Cortex of kidney (tissue), 1 donor: ENCODE measurements around the gene ELP4.
"Not testable (repeated sequence)": the region's sequence is repeated elsewhere in the genome, so short reads cannot be mapped to it uniquely, and the experiment has no call there.

ENCODE experiments used
- DNase-seq: peaks from one replicate; lab custom pipeline; 2025; lab: John Stamatoyannopoulos, UW

The ELP4 gene

GRCh38 chr11:31509429-31510345 lies at the start of gene ELP4, which contains the start of gene IMMP1L:
TSS of gene ELP4 (plus strand) at chr11:31509767. CDS start at chr11:31509785, 18 bp downstream.
TSS of gene IMMP1L (minus strand) at chr11:31509622. CDS start at chr11:31463276, 46,346 bp downstream.
- DNase-seq, result no peak

- no peak for DNase-seq
Observed at GRCh38 chr11:31464436-31464835, 45.1 kb upstream of the ELP4 start.

GRCh38 chr11:31474083-31474482 lies 35.5 kb upstream of the ELP4 start:
- no peak for DNase-seq

- no peak for DNase-seq
Observed at GRCh38 chr11:31477528-31478222, 31.9 kb upstream of the ELP4 start.

- no peak for DNase-seq
Observed at GRCh38 chr11:31478223-31478590, 31.4 kb upstream of the ELP4 start.

- no peak for DNase-seq
Observed at GRCh38 chr11:31479066-31479465, 30.5 kb upstream of the ELP4 start.

- no peak for DNase-seq
Observed at GRCh38 chr11:31480930-31481329, 28.6 kb upstream of the ELP4 start.

- no peak for DNase-seq
Observed at GRCh38 chr11:31484497-31484896, 25.1 kb upstream of the ELP4 start.

GRCh38 chr11:31487848-31488247 lies 21.7 kb upstream of the ELP4 start:
- no peak for DNase-seq

GRCh38 chr11:31492320-31492913 lies 17.1 kb upstream of the ELP4 start:
- no peak for DNase-seq

- no peak for DNase-seq
Observed at GRCh38 chr11:31493235-31493634, 16.3 kb upstream of the ELP4 start.

- DNase-seq, result not testable (repeated sequence)
Observed at GRCh38 chr11:31493762-31494161, 15.8 kb upstream of the ELP4 start.

GRCh38 chr11:31499576-31500178 lies 9.9 kb upstream of the ELP4 start:
- no peak for DNase-seq

GRCh38 chr11:31500560-31500959 lies 9.0 kb upstream of the ELP4 start:
- DNase-seq, result no peak

GRCh38 chr11:31509051-31509428 lies 527 bp upstream of the ELP4 start:
- no peak for DNase-seq

GRCh38 chr11:31512117-31512516 lies 2.5 kb downstream of the ELP4 start:
- DNase-seq, result no peak

GRCh38 chr11:31521497-31522150 lies 12.1 kb downstream of the ELP4 start:
- no peak for DNase-seq

GRCh38 chr11:31529189-31529588 lies 19.6 kb downstream of the ELP4 start:
- DNase-seq, result no peak

- no peak for DNase-seq
Observed at GRCh38 chr11:31529701-31530100, 20.1 kb downstream of the ELP4 start.

GRCh38 chr11:31531293-31531692 lies 21.7 kb downstream of the ELP4 start:
- no peak for DNase-seq

GRCh38 chr11:31535479-31535878 lies 25.9 kb downstream of the ELP4 start:
- no peak for DNase-seq

GRCh38 chr11:31542862-31543261 lies 33.3 kb downstream of the ELP4 start:
- no peak for DNase-seq
